ENCODE data around the gene ZBTB25. TPM values are rescaled to one million over a fixed set of nuclear protein-coding genes. Genes with fewer than 3 reads are reported as not detected.

ZBTB25 gene
- total RNA-seq, 1 donor from 2014 or later = 5.7 TPM

- no peak for DNase-seq (ENCODE audit: low spot score)
- peak; percentile 60 for ATAC-seq
Measured at GRCh38 chr14:64488590-64489099, 15.0 kb downstream of the ZBTB25 start.

- DNase-seq (ENCODE audit: low spot score) (no peak), ATAC-seq (peak; percentile 57)
Measured at GRCh38 chr14:64478634-64479250, 24.9 kb downstream of the ZBTB25 start.

GRCh38 chr14:64476438-64476837 lies 27.2 kb downstream of the ZBTB25 start:
- DNase-seq (ENCODE audit: low spot score) (no peak), ATAC-seq (no peak)

- no peak for ATAC-seq
Measured at GRCh38 chr14:64475585-64476273, 27.9 kb downstream of the ZBTB25 start.

GRCh38 chr14:64474698-64475097 lies 28.9 kb downstream of the ZBTB25 start:
- DNase-seq (ENCODE audit: low spot score) = no peak

More at GRCh38 chr14:64475585-64476273, 27.9 kb downstream of the ZBTB25 start:
- no peak for DNase-seq (ENCODE audit: low spot score)

GRCh38 chr14:64474041-64474440 lies 29.6 kb downstream of the ZBTB25 start:
- DNase-seq (ENCODE audit: low spot score) (no peak), ATAC-seq (peak; percentile 47)

More at GRCh38 chr14:64474698-64475097, 28.9 kb downstream of the ZBTB25 start:
- ATAC-seq = no peak

GRCh38 chr14:64468451-64468850 lies 35.2 kb downstream of the ZBTB25 start:
- ATAC-seq (no peak), DNase-seq (ENCODE audit: low spot score) (no peak)

GRCh38 chr14:64467566-64467965 lies 36.1 kb downstream of the ZBTB25 start:
- ATAC-seq = no peak

GRCh38 chr14:64467101-64467500 lies 36.5 kb downstream of the ZBTB25 start:
- no peak for ATAC-seq

More at GRCh38 chr14:64467566-64467965, 36.1 kb downstream of the ZBTB25 start:
- DNase-seq (ENCODE audit: low spot score) = no peak

GRCh38 chr14:64465831-64466554 lies 37.6 kb downstream of the ZBTB25 start:
- DNase-seq (ENCODE audit: low spot score) = no peak
- ATAC-seq = peak; percentile 20

More at GRCh38 chr14:64467101-64467500, 36.5 kb downstream of the ZBTB25 start:
- no peak for DNase-seq (ENCODE audit: low spot score)

- peak; percentile 63 for DNase-seq (ENCODE audit: low spot score)
- ATAC-seq = peak; percentile 82
Measured at GRCh38 chr14:64465191-64465822, 38.3 kb downstream of the ZBTB25 start, which contains the start of gene AKAP5. Gene AKAP5, plus strand, starts transcription at chr14:64465499. Its CDS starts 2,896 bp downstream, at chr14:64468395.

GRCh38 chr14:64464651-64465050 lies 39.0 kb downstream of the ZBTB25 start:
- no peak for DNase-seq (ENCODE audit: low spot score)
- ATAC-seq = peak; percentile 52

- DNase-seq (ENCODE audit: low spot score) (no peak), ATAC-seq (no peak)
Measured at GRCh38 chr14:64463873-64464272, 39.8 kb downstream of the ZBTB25 start.

GRCh38 chr14:64463195-64463594 lies 40.4 kb downstream of the ZBTB25 start:
- no peak for DNase-seq (ENCODE audit: low spot score)
- no peak for ATAC-seq

GRCh38 chr14:64461221-64461620 lies 42.4 kb downstream of the ZBTB25 start:
- DNase-seq (ENCODE audit: low spot score) (no peak), ATAC-seq (no peak)

GRCh38 chr14:64459405-64460136 lies 44.1 kb downstream of the ZBTB25 start:
- DNase-seq (ENCODE audit: low spot score) = no peak
- no peak for ATAC-seq

GRCh38 chr14:64454671-64455070 lies 49.0 kb downstream of the ZBTB25 start:
- ATAC-seq (peak; percentile 58), DNase-seq (ENCODE audit: low spot score) (no peak)

GRCh38 chr14:64450255-64450654 lies 53.4 kb downstream of the ZBTB25 start:
- no peak for ATAC-seq
- DNase-seq (ENCODE audit: low spot score) = no peak

GRCh38 chr14:64447876-64448670 lies 55.6 kb downstream of the ZBTB25 start:
- DNase-seq (ENCODE audit: low spot score) (no peak), ATAC-seq (no peak)

Measured in left lobe of liver (tissue), 2 donors.